ENCODE measurements around the gene RGSL1. TPM values are rescaled to one million over a fixed set of nuclear protein-coding genes. Genes with fewer than 3 reads are reported as not detected.

RGSL1 gene
- total and polyA plus RNA-seq, 9 of the 15 experiments (the other 6 are each of a cell fraction or from before 2014, with no cell fraction given) = 0.03 TPM; not detected in 8

- no peak for TF ChIP-seq KAT2B (IDR thresholded peaks at IDR 0.05; ENCODE audit: low read depth, low read length)
- TF ChIP-seq RAD21 (CRISPR knock-in tag; conservative IDR thresholded peaks at IDR 0.05 in 1 of 2, IDR thresholded peaks at IDR 0.05 in 1 of 2) = peak in 1 of 2 experiments; percentile 25; a peak in 2 of 4 replicates
- TF ChIP-seq RERE (CRISPR knock-in tag; IDR thresholded peaks at IDR 0.05; ENCODE audit: borderline replicate concordance) = no peak
- no peak for TF ChIP-seq ZNF184 (CRISPR knock-in tag; IDR thresholded peaks at IDR 0.05)
- TF ChIP-seq MNT (conservative IDR thresholded peaks at IDR 0.05) = peak; percentile 25 to 56; a peak in 2 of 4 replicates
- TF ChIP-seq HDAC2 (IDR thresholded peaks at IDR 0.05) = peak; percentile 60; the same call in 1 of the 2 replicates
- no peak for TF ChIP-seq WHSC1 (IDR thresholded peaks at IDR 0.05; ENCODE audit: low read length)
- no peak for TF ChIP-seq NONO (IDR thresholded peaks at IDR 0.05; ENCODE audit: low read depth in 2 of 2, low read length in 1 of 2)
- peak; percentile 18; the same call in 1 of the 2 replicates for TF ChIP-seq ZSCAN32 (CRISPR knock-in tag; IDR thresholded peaks at IDR 0.05)
- TF ChIP-seq FOS (IDR thresholded peaks at IDR 0.05; ENCODE audit: extremely low read depth, insufficient read length) = no peak
- TF ChIP-seq ILK (tag; IDR thresholded peaks at IDR 0.05; ENCODE audit: borderline replicate concordance, low read depth) = no peak
- TF ChIP-seq GABPB1 (CRISPR knock-in tag; IDR thresholded peaks at IDR 0.05) = 0 out of 2 replicates have a peak, but pooled peaks have one; percentile 15
- 0 out of 2 replicates have a peak, but pooled peaks have one; percentile 63 for TF ChIP-seq ARID4B (CRISPR knock-in tag; IDR thresholded peaks at IDR 0.05)
- no peak for TF ChIP-seq NR2F6 (CRISPR knock-in tag; IDR thresholded peaks at IDR 0.05)
Measured at GRCh38 chr1:182588500-182589396, 138.8 kb downstream of the RGSL1 start, which contains the start of gene RNASEL (continued).
